Islet of Langerhans (tissue), 1 donor: ENCODE data around the gene POGZ.

Experiments
- FAIRE-seq: peaks from one replicate; lab custom pipeline; 2011; peaks lifted over from hg19 to GRCh38; lab: Jason Lieb, UNC

Gene POGZ, protein sequence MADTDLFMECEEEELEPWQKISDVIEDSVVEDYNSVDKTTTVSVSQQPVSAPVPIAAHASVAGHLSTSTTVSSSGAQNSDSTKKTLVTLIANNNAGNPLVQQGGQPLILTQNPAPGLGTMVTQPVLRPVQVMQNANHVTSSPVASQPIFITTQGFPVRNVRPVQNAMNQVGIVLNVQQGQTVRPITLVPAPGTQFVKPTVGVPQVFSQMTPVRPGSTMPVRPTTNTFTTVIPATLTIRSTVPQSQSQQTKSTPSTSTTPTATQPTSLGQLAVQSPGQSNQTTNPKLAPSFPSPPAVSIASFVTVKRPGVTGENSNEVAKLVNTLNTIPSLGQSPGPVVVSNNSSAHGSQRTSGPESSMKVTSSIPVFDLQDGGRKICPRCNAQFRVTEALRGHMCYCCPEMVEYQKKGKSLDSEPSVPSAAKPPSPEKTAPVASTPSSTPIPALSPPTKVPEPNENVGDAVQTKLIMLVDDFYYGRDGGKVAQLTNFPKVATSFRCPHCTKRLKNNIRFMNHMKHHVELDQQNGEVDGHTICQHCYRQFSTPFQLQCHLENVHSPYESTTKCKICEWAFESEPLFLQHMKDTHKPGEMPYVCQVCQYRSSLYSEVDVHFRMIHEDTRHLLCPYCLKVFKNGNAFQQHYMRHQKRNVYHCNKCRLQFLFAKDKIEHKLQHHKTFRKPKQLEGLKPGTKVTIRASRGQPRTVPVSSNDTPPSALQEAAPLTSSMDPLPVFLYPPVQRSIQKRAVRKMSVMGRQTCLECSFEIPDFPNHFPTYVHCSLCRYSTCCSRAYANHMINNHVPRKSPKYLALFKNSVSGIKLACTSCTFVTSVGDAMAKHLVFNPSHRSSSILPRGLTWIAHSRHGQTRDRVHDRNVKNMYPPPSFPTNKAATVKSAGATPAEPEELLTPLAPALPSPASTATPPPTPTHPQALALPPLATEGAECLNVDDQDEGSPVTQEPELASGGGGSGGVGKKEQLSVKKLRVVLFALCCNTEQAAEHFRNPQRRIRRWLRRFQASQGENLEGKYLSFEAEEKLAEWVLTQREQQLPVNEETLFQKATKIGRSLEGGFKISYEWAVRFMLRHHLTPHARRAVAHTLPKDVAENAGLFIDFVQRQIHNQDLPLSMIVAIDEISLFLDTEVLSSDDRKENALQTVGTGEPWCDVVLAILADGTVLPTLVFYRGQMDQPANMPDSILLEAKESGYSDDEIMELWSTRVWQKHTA (N-terminal part only)

DNA sequence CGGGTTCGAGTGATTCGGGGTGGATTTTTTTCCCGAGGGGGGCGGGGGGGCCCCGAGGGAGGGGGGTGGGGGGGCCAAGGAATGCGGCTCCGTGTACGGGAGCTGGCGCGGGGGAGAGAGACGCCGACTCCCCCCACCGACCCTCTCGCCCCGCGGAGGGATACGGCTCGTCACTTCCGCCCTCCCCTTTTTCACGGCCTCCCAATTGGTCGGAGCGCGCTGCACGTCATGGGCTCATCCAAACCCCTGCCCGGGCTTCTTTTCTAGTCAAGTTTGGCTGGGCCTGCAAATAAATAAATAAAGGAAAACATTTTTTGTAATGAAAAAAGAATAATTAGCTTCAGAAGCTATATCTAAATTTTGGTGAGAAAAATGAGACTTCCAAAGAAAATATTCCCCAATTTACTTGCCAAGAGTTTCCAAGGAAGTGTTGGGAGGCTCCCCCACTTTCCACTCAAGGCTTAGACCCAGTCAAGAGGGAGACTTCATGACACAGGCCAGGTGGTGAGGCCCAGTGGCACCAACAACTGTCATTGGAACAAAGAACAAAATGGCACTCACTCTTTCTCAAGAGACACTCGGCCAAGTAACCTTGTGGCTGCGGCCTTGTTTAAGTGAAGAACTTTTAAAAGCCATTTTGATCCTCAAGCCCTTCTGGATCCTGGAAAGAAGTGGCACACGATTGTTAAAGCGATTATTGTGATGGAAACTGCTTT is at the start of gene POGZ:
Gene POGZ (minus strand): TSS at position 164 of the 716 bp plus-strand sequence. CDS start 17,290 bp downstream, outside the sequence.
- no peak for FAIRE-seq

DNA sequence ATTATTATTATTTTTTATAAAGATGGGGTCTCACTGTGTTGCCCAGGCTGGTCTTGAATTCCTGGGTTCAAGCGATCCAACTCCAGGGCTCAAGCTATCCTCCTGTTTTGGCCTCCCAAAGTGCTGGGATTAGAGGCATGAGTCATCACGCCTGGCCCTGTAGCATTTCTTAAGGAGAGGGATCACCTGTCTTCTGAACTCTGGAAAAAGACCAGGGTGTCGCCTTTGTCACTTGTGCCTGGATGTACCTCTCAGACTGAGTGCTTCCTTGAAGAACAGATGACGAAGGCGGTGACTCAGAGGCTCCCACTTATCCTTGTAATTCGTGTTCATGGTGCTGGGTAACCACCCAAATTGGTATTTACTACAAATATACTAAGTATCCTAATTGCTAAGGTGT is 49.5 kb upstream of the POGZ start:
- no peak for FAIRE-seq

DNA sequence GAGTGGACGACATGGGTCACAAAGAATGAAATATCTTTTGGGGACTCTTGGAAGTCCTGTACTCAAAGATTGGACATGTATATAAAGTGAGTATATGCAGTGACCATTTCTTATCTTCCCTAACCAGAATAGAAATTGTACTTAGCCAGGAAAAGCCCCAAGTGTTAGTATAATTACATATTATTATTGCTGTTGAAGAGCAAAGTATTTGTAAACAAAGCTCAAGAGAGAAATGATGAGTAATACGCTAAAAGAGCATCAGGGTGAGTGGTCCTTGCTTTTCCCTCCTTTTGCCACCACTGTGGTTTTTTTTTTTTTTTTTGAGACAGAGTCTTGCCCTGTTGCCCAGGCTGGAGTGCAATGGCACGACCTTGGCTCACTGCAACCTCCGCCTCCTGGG is 45.5 kb upstream of the POGZ start:
- FAIRE-seq = no peak

DNA sequence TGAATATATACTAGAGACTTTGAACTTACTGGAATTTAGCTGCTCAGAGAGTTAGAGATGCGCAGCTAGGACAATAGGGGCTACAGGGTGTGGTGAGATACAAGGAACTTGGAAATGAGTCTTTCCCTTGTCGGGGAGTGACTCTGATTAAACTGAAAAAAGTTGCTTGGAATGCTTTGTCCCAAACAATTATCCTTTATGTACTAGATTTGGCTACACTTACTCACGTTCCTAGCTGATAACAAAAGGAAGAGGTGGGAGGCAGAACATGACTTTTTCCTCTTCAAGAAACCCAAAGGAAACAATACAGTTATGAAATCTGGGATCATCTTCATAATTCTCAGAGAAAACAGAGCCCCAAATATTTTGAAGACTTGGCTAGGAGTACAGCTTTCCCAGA is 45.0 kb upstream of the POGZ start:
- no peak for FAIRE-seq

DNA sequence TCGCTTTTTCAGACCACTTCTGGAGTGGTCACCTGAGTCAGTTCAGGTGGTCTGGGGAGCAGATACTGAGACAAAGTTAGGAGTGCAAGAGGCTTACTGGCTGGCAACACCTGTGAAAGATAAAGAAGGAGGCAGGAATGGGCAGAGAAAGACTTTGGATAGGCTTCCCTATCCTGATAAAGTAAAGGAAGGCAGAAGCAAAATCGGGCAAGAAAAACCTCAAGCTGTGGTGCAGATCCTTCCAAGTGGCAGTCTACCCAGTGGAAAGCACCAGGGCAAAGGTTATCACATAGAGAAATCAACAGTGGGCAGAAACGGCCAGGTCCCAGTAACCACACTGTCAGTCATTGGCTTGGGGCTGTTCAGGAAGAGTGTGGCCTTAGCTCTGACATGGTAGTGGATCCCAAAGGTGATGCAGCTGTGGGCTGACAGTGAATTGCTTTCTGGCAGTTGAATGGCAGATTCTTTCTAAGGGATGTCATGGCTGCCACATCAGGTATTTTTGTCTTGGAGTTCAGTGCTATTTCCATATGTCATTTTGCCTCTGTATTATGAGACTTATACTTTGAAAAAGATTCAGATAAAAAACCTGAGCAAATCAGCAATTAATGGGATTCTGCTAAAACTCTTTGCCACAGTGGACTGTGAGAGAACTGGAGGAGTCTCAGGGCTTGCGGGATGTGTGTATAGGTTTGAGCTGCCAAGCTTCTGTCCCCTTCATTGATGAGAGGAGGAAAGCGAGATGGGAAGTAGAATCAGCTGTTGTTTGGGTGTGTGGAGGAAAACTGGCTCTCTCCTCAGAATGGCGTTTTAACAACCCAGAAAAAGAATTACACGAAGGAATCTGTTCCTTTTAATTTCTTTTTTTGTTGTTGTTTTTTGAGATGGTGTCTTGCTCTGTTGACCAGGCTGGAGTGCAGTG is 43.8 kb upstream of the POGZ start:
- FAIRE-seq = no peak

DNA sequence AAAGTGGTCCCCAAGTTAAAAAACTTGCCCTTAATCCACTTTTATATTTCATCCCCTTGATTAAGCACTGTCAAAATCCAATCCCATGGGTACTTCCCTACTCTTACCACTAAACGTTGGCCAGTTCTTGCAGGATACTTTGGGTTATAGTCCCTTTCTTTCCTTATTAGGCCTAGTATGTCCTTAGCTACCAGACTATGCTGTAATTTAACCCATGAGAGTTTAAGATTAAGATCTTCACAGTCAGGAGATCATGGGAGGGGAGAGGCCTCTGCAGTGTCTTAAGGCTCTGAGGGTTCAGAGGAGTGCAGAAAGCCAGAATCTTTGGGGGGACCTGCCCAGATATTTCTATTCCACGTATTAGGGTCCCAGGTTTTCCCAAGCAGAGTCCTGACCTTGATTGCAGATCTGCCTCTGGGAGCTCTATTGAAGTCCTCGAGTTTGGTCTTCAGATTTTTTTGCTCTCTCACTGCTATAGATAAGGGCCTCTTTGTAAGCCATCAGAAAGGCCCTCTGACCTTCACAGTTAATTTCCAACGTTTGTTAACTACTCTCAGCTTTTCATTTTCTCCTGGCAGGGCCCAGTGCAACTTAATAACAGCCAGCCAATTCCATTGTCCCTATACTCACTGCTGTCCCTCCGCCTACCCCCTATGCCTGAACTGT is 42.9 kb upstream of the POGZ start:
- no peak for FAIRE-seq

DNA sequence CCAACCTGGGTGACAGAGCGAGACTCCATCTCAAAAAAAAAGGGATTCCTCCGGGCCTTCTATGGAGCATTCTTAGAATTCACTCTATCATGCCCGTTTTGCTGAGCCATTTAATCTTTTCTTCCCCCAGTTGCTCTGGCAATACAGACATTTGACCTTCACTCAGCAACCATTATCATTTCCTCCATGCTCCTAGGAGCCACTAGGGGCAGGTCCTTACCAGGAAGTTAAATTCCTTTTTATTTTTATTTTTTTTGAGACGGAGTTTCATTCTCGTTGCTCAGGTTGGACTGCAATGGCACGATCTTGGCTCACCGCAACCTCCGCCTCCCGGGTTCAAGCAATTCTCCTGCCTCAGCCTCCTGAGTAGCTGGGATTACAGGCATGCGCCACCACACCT is 42.2 kb upstream of the POGZ start:
- FAIRE-seq = no peak

DNA sequence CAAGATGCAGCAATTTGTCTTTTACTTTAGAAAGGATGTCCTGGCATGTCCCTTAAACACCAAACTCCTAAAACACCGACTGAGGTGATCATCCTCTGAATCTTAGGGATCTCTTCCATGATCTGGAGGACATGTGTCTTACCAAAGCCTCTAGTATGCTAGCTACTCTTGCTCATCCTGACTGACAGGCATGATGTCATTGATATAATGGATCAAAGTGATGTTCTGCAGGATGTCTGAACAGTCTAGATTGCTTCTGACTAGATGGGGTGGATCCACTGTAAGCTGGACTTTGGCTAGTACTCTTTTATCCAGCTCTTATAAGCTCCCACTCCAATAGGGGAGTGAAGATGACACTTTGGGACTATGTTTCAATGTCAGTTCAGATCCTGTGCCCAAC is 40.6 kb upstream of the POGZ start:
- no peak for FAIRE-seq

DNA sequence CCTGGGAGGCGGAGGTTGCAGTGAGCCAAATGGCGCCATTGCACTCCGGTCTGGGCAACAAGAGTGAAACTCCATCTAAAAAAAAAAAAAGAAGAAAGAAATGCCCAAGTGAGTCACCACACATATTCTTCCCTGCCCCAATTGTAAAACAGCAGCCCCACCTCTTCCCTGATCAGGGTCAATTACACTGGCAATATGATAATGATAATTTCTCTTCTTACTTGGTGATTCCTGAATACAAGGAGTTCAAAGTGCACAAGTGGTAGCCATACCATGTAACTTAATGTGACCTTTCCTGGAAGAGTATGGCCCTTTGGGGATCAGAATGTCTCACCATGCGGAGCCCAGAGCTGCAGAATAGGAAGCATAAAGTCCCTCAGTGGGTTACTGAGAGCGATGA is 40.1 kb upstream of the POGZ start:
- FAIRE-seq = no peak

DNA sequence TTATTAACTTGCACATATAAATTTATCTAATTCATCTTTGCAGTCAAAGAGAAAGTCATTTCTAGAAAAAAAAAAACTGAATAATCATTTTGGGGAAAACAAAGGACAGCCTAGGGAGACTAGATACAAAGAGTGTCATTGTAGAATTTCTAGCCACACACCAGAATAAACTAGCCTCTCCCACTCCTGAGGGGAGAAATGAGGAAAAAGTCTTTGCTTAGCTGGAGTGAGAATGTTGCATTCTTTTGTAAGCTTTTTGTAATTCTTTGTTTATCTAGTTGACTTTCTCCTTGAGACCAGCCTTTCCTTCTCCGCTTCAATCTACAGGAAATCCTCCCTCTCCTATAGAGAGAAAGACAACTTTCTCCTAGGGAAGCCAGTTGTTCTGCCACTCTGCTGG is 36.0 kb upstream of the POGZ start:
- FAIRE-seq = no peak

DNA sequence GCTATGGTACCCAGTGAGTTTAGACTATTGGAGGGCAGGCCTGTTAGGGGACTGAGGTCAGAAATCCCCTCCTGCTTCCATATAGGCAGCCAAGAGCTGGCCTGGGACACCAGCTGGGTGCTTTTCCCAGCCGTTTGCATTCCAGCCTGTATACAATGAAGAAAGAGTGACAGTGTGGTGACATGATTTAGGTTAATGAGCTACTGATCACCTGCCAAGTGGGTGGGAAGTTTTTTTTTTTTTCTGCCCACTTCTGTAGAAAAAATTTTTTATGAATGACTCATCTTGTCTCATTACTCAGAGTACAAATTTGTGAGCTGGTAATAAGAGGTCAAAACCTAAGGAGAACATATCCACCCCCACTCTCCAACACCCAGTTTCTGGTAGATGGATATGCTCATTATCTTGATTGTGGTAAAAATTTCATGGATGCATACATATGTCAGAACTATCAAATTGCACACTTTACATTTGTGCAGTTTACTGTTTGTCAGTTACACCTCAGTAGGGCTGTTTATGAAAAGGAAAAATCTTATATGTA is 35.5 kb upstream of the POGZ start:
- FAIRE-seq = no peak

DNA sequence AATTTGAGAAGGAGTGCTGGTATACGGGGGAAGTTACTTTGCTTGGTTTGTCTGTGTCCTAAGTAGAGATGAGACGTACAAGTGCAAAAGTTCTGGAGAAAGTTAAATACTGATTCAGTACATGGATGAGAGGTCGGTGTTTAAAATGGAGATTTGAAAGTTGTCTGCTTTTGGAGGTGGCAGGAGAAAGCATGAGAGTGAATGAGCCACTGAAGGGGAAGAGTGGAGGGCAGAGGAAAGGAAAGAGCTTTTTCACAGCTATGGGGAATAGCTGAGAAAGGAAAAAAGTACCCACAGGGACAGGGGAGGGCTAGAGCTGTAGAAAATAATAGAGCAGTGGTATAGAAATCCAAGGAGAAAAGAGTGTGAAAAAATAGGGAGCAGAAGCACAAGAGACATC is 33.7 kb upstream of the POGZ start:
- FAIRE-seq = no peak

DNA sequence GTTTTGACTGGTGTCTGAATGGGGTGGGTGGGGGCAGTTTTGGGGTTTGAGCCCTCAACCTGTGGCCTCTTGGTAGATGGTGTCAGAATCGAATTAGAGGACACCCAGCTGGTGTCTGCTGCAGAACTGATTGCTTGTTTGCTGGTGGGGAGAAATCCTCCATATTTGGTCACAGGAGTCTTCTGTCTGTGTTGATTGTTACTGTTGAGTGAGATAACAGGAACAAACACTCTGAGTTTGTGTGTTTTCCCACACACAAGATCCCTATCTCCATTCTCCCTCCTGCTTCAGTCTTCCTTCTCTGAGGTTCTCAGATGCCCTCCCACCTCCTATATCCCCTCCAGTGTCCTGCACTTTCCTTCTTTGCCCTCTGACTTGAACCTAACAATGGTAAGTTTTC is 32.8 kb upstream of the POGZ start:
- FAIRE-seq = no peak

DNA sequence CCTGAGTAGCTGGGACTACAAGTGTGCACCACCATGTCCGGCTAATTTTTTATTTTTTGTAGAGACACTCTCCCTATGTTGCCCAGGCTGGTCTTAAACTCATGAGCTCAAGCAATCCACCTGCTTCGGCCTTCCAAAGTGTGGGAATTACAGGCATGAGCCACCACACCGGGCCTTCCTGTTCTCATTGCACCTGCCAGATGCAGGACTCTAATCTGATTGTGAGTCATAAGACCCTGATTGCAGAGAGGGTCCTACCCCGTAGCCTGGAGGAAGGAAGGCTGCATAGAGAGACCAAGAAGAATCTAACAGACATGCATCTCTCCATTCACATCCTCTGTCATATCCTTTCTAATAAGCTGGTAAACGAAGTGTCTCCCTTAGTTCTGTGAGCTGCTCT is 32.3 kb upstream of the POGZ start:
- FAIRE-seq = no peak

DNA sequence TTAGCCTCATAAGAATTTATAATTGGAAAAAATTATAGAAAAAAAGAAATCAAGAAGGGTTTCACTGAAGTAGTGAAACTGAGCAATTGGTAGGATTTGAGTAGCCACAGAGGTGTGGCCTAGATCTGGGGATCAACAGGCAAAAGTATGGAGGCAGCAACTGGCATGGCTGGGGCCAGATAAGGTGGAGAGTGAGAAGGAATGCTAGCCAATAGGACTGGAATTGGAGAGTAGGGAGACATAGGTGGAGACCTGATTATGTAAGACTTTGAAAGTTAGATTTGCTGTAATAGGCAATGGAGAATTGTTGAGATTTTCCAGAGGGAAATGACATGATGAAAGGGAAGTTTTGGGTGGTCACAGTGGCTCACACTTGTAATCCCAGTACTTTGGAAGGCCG is 27.3 kb upstream of the POGZ start:
- FAIRE-seq = no peak

DNA sequence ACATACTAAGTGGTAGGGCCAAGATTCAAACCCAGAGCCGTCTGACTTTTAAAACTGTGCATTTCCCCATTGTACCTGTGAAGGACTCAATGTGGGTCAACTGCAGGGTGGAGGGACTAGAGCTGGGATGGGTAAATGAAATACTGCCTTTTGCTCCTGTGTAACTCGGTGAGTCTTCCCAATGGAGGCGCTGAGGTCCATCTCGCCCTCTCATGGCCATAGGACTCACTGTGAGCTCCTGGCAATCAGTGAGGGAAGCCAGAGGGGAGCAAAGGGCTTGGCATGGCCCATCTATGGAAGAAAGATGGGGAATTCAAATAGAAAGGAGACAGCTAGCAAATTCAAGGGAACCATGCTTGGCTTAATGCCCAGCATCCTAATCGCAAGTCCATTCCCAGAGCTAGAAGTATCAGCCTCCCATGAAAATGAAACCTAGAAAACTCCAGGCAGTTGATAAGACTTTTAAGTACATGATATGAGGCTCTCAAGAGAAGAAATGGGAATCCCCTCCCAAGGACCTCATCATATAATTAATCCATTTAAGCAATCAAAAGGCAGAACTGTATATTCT is 26.5 kb upstream of the POGZ start:
- no peak for FAIRE-seq

DNA sequence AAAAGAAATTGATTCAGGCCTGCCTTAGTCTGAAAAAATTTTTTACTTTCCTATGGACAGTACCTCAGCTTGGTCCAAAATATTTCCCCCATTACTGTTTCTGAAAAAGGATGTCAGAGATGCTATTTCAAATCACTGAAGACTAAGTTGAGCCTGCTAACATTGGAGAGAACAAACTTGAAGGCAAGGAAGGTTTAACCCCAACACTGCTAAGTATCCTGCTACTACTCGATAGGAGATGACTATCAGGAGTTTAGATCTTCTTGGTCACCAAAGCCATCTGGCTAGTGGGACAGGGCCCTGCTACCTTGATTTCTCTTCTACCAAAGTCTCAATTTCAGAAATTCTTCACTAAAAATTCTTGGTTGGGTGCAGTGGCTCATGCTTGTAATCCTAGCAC is 22.7 kb upstream of the POGZ start:
- no peak for FAIRE-seq

DNA sequence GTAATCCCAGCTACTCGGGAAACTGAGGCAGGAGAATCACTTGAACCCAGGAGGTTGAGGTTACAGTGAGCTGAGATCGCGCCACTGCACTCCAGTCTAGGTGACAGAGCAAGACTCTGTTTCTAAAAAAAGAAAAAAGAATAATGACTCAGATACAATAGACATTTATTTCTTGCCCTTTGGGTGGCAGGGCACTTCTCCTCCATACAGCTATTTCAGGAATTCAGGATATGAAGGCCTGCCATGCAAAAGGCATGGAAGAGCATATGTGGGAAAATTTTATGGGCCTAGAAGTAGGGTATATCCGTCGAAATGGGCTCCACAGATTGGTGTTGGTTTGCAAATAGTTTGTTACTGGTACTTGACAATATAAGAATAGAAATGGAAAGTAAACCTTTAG is 20.2 kb upstream of the POGZ start:
- FAIRE-seq = no peak

DNA sequence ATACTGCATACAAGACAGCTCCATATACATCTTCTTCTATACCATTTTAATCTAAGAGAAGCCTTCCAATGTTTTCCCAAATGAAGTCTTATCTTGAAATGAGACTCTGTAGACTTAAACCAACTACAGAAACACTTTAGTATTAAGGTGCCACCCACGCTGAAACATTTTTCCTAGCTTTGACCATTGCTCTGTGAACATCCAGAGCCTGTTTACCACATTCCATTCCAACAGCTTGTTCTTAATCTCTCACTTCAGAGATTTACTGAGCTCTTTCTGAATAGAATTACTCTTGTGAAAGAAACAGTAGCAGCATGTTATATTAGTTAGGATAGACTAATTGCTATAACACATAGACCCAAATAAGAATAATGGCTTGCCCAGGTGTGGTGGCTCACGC is 19.6 kb upstream of the POGZ start:
- FAIRE-seq = no peak
